Measurements from ENCODE around the gene UNG. TPM values are rescaled to one million over a fixed set of nuclear protein-coding genes. Genes with fewer than 3 reads are reported as not detected.
"Not testable (repeated sequence)": the region's sequence is repeated elsewhere in the genome, so short reads cannot be mapped to it uniquely, and the experiment has no call there.

The UNG gene
- total RNA-seq, 1 donor from 2014 or later = 20.5 TPM

DNA sequence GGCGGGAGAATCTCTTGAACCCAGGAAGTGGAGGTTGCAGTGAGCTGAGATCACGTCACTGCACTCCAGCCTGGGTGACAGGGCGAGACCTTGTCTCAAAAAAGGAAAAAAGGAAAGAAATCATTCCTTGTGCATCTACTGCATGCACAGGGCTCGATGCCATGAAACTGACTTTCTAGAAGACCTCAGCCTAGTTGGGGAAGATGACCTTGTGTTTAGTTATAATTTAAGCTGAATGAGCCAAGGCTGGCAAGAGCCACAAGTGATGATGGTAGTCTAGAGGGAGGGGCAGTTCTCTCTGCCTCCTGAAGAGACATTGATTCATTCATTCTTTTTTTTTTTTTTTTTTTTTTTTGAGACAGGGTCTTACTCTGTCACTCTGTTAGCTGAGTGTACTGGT is 43.2 kb downstream of the UNG start:
- no peak overlapping the region for H3K4me3 ChIP-seq
- H3K4me1 ChIP-seq = no peaks in the 10 kb centered on the region
- H3K9me3 ChIP-seq = no peaks in the 10 kb centered on the region
- no peak overlapping the region for H3K27ac ChIP-seq
- no peaks in the 10 kb centered on the region for H3K36me3 ChIP-seq
- intact Hi-C loops (cut with DNase I) = no loop called here
- no peak for DNase-seq
- H3K27me3 ChIP-seq (ENCODE audit: low read depth) = no peaks in the 10 kb centered on the region
- TF ChIP-seq, protein P1, sequence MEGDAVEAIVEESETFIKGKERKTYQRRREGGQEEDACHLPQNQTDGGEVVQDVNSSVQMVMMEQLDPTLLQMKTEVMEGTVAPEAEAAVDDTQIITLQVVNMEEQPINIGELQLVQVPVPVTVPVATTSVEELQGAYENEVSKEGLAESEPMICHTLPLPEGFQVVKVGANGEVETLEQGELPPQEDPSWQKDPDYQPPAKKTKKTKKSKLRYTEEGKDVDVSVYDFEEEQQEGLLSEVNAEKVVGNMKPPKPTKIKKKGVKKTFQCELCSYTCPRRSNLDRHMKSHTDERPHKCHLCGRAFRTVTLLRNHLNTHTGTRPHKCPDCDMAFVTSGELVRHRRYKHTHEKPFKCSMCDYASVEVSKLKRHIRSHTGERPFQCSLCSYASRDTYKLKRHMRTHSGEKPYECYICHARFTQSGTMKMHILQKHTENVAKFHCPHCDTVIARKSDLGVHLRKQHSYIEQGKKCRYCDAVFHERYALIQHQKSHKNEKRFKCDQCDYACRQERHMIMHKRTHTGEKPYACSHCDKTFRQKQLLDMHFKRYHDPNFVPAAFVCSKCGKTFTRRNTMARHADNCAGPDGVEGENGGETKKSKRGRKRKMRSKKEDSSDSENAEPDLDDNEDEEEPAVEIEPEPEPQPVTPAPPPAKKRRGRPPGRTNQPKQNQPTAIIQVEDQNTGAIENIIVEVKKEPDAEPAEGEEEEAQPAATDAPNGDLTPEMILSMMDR (IDR thresholded peaks at IDR 0.05) = no peak
- no peak for ATAC-seq

DNA sequence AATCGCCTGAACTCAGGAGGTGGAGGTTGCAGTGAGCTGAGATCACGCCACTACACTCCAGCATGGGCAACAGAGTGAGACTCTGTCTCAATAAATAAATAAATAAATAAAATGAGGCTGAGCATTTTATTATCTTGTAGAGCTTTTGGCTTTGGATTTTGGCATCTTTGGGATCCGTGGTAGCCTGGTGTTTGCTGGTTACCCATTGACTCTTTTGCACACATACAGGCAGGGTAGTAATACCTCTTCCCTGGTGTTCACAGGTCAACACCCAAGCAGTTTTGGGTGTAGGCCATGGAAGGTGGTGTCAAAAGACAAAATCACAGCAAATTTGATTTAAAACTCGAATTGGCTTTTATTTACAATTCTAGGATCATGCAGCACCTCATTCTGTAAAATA is 46.8 kb downstream of the UNG start:
- TF ChIP-seq, protein P1 (IDR thresholded peaks at IDR 0.05) = no peak
- DNase-seq = no peak
- no peak overlapping the region for H3K4me3 ChIP-seq

DNA sequence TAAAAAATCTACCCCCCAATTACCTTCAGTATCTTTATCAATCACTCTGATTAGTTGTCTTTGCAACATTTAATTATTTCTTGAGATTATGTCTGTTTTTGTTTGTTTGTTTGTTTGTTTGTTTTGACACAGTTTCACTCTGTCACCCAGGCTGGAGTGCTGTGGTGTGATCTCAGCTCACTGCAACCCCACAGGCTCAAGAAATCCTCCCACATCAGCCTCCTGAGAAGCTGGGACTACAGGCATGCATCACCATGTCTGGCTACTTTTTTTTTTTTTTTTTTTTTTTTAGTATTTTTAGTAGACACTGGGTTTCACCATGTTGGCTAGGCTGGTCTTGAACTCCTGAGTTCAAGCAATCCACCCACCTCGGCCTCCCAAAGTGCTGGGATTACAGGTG is 49.7 kb downstream of the UNG start:
- H3K4me3 ChIP-seq; ATAC-seq; H3K36me3 ChIP-seq; H3K27me3 ChIP-seq (ENCODE audit: low read depth); H3K9me3 ChIP-seq; intact Hi-C loops (cut with DNase I); H3K27ac ChIP-seq; DNase-seq; H3K4me1 ChIP-seq: not testable (repeated sequence)

More for the DNA sequence above, 46.8 kb downstream of the UNG start:
- Histone ChIP-seq H3K27ac (no peak overlapping the region), H3K36me3 (peaks cover 4% of the 10 kb centered on the region), H3K9me3 (no peaks in the 10 kb centered on the region), H3K4me1 (peaks cover 5% of the 10 kb centered on the region), H3K27me3 (ENCODE audit: low read depth) (no peaks in the 10 kb centered on the region)
- intact Hi-C loops (cut with DNase I) = no loop called here
- no peak for ATAC-seq

DNA sequence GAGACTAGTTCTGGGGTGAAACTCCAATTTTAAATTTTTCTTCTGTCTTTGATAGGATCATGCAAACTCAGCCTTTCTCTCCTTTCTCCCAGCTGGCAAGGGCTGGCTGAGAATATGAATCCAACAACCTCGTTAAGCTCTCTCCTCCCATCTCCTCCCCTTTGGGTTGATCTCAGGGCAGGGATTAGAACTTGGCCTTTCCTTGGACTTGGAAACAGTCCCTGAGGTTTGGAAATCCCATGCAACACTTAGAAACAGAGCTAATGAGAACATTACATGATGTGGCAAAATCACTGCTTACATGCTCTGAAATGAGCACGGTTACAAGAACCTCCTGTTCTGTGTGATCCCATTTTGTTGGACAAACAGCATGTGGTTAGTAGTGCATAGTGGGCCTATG is 50.6 kb downstream of the UNG start:
- intact Hi-C loops (cut with DNase I) = no loop called here
- Histone ChIP-seq H3K27me3 (ENCODE audit: low read depth) (no peaks in the 10 kb centered on the region), H3K27ac (no peak overlapping the region), H3K36me3 (peaks cover 4% of the 10 kb centered on the region), H3K4me1 (peaks cover 5% of the 10 kb centered on the region), H3K4me3 (no peak overlapping the region), H3K9me3 (no peaks in the 10 kb centered on the region)
- DNase-seq (no peak), ATAC-seq (peak; percentile 65 to 71)
- TF ChIP-seq, protein P1 (IDR thresholded peaks at IDR 0.05) = no peak

DNA sequence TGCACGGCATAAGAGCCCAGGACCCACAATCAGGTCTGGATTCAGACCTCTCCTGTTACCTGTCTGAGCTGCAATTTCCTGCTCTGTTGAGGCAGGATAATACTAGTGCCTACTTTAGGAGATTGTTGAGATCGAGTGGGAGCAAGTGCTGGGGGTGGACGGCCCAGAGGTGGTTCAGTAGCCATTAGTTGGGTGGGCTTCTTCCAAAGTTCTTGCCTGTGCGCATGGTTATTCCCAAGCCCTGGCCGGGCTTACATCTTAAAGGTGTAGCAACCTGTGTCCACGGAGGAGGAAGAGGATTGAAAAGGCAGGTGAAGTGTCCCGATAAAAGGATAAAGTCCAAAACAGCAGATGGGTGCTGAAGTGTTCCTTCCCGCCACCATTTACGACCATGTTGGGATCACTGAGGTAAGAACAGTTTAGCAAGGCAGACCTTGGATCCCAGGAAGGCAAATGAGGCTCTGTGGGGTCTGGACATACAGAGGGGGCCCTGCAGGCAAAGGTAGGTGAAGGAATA is 52.8 kb downstream of the UNG start:
- no peaks in the 10 kb centered on the region for H3K9me3 ChIP-seq
- no peak overlapping the region for H3K27ac ChIP-seq
- ATAC-seq = no peak
- H3K4me1 ChIP-seq = peaks cover 16% of the 10 kb centered on the region
- H3K36me3 ChIP-seq = peaks cover 4% of the 10 kb centered on the region
- no peak for DNase-seq
- intact Hi-C loops (cut with DNase I) = no loop called here
- TF ChIP-seq, protein P1 (IDR thresholded peaks at IDR 0.05) = no peak
- no peaks in the 10 kb centered on the region for H3K27me3 ChIP-seq (ENCODE audit: low read depth)
- H3K4me3 ChIP-seq = no peak overlapping the region

DNA sequence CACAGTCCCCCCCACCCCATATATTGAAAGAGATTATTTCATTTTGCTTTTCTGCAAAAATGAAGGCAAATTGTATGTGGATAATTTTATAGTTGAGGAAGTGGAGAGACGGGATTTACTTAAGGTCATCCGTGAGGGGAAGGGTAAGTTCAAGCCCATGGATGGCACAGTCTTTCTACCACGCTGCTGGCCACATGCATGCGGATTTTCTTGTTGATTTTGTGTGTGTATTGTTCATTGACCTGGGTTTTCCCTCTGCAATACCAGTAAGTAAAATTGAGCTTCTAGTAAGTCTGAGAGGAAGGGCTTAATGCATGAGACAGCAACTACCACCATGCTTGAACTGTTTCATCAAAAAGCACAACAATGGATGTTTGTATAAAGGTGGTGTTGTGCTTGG is 54.1 kb downstream of the UNG start:
- intact Hi-C loops (cut with DNase I) = no loop called here
- H3K27me3 ChIP-seq (ENCODE audit: low read depth) = no peaks in the 10 kb centered on the region

More for the DNA sequence above, 54.1 kb downstream of the UNG start:
- Histone ChIP-seq H3K27ac (no peak overlapping the region), H3K4me1 (peaks cover 21% of the 10 kb centered on the region), H3K36me3 (peaks cover 4% of the 10 kb centered on the region), H3K9me3 (no peaks in the 10 kb centered on the region), H3K4me3 (no peak overlapping the region)
- ATAC-seq = no peak
- TF ChIP-seq, protein P1 (IDR thresholded peaks at IDR 0.05) = no peak
- DNase-seq = no peak

Data from lower lobe of right lung (tissue), 2 donors.